ENCODE data around the gene RERE.
"Not testable (repeated sequence)": the region's sequence is repeated elsewhere in the genome, so short reads cannot be mapped to it uniquely, and the experiment has no call there.

RERE gene

GRCh38 chr1:8747879-8748825 is 69.3 kb downstream of the RERE start:
- DNase-seq: no peak

- DNase-seq: no peak
Observed at GRCh38 chr1:8746554-8746953, 70.9 kb downstream of the RERE start.

- no peak for DNase-seq
Observed at GRCh38 chr1:8745749-8746390, 71.6 kb downstream of the RERE start.

- DNase-seq: no peak
Observed at GRCh38 chr1:8745346-8745745, 72.1 kb downstream of the RERE start.

- no peak for DNase-seq
Observed at GRCh38 chr1:8742022-8742924, 75.2 kb downstream of the RERE start.

GRCh38 chr1:8740034-8740449 is 77.4 kb downstream of the RERE start:
- DNase-seq: no peak

GRCh38 chr1:8739377-8739776 is 78.1 kb downstream of the RERE start:
- DNase-seq: no peak

GRCh38 chr1:8736927-8737326 is 80.5 kb downstream of the RERE start:
- no peak for DNase-seq

GRCh38 chr1:8733484-8733883 is 84.0 kb downstream of the RERE start:
- no peak for DNase-seq

GRCh38 chr1:8731162-8731561 is 86.3 kb downstream of the RERE start:
- DNase-seq: no peak

GRCh38 chr1:8728464-8728863 is 89.0 kb downstream of the RERE start:
- DNase-seq: no peak

GRCh38 chr1:8727809-8728213 is 89.6 kb downstream of the RERE start:
- DNase-seq: no peak

GRCh38 chr1:8727316-8727715 is 90.1 kb downstream of the RERE start:
- not testable (repeated sequence) for DNase-seq

- not testable (repeated sequence) for DNase-seq
Observed at GRCh38 chr1:8726801-8727186, 90.6 kb downstream of the RERE start.

- DNase-seq: no peak
Observed at GRCh38 chr1:8723010-8723409, 94.4 kb downstream of the RERE start.

GRCh38 chr1:8722366-8722765 is 95.1 kb downstream of the RERE start:
- no peak for DNase-seq

- no peak for DNase-seq
Observed at GRCh38 chr1:8721679-8722324, 95.6 kb downstream of the RERE start.

GRCh38 chr1:8720347-8720746 is 97.1 kb downstream of the RERE start:
- DNase-seq: no peak

- no peak for DNase-seq
Observed at GRCh38 chr1:8718850-8719361, 98.5 kb downstream of the RERE start.

GRCh38 chr1:8717148-8717547 is 100.3 kb downstream of the RERE start:
- no peak for DNase-seq

GRCh38 chr1:8716238-8716637 is 101.2 kb downstream of the RERE start:
- no peak for DNase-seq

- no peak for DNase-seq
Observed at GRCh38 chr1:8714173-8714572, 103.3 kb downstream of the RERE start.

Measured in CD4-positive, alpha-beta T cell treated with Interleukin-15 for 1 hour (primary cell).